PC-3 (cell line): ENCODE data around the gene CLDN9. TPM values are rescaled to one million over a fixed set of nuclear protein-coding genes. Genes with fewer than 3 reads are reported as not detected.

Experiments
- ATAC-seq: fragments of 200-7000 bp; cut with Tn5 transposase; 2 replicates; pipeline ENCODE4 v1.9.1; 2020; ENCODE audit warnings: mild to moderate bottlenecking, moderate library complexity
- BruUV-seq: library from RNA; stranded (reverse); fragments of 400-500 nt; replicated peaks from 2 replicates; lab custom pipeline; 2021; lab: Mats Ljungman, UMichigan
- CTCF ChIA-PET: fragments of 300-600 bp; sonication (Branson Sonifier 250); formaldehyde crosslinking; loops from one replicate; lab custom pipeline; 2022; ENCODE audit warnings: antibody characterized with exemption; lab: Charles Lee
- POLR2A ChIA-PET: fragments of 300-600 bp; sonication (Branson Sonifier 250); formaldehyde crosslinking; loops from one replicate; lab custom pipeline; 2022; ENCODE audit warnings: antibody characterized with exemption; ENCODE audit not compliant: unreplicated experiment; lab: Charles Lee
- DNase-seq: peaks from one replicate; pipeline ENCODE4 v3.0.0-alpha.2; 2015
- H2AFZ ChIP-seq: fragments of 300-600 bp; sonication (generic); 2 replicates; pipeline ENCODE4 v1.6.0; 2016; ENCODE audit warnings: antibody characterized with exemption, low read length
- H3F3A ChIP-seq: fragments of 300-600 bp; sonication (generic); one replicate; pipeline ENCODE4 v1.6.0; 2017; ENCODE audit warnings: antibody characterized with exemption, low read length, control low read depth, mild to moderate bottlenecking; ENCODE audit not compliant: unreplicated experiment
- H3K27ac ChIP-seq: fragments of 300-600 bp; sonication (generic); 2 replicates; pipeline ENCODE4 v1.5.1; 2016; ENCODE audit warnings: mild to moderate bottlenecking, low read length
- H3K27me3 ChIP-seq: fragments of 300-600 bp; sonication (generic); 2 replicates; pipeline ENCODE4 v1.6.1; 2016; ENCODE audit warnings: low read length, mixed read lengths
- H3K36me3 ChIP-seq: fragments of 300-600 bp; sonication (generic); 2 replicates; pipeline ENCODE4 v1.6.1; 2016; ENCODE audit warnings: low read depth, mixed run types, low read length, mixed read lengths
- H3K4me1 ChIP-seq: fragments of 300-600 bp; sonication (generic); 2 replicates; pipeline ENCODE4 v1.5.1; 2016; ENCODE audit warnings: low read length; ENCODE audit not compliant: insufficient read depth
- H3K4me2 ChIP-seq: fragments of 300-600 bp; sonication (generic); 2 replicates; pipeline ENCODE4 v1.6.0; 2016; ENCODE audit warnings: low read length
- H3K4me3 ChIP-seq: fragments of 300-600 bp; sonication (generic); 2 replicates; pipeline ENCODE4 v1.5.1; 2016; ENCODE audit warnings: mild to moderate bottlenecking, low read length, mixed read lengths
- H3K79me2 ChIP-seq: fragments of 300-600 bp; sonication (generic); 2 replicates; pipeline ENCODE4 v1.6.1; 2017; ENCODE audit warnings: low read length, mixed read lengths
- H3K9ac ChIP-seq: fragments of 300-600 bp; sonication (generic); 2 replicates; pipeline ENCODE4 v1.6.0; 2016; ENCODE audit warnings: mild to moderate bottlenecking, low read length
- H3K9me2 ChIP-seq: fragments of 300-600 bp; sonication (generic); replicated peaks from 2 replicates; pipeline ENCODE4 v1.6.1; 2016; ENCODE audit warnings: mixed run types, low read length, mixed read lengths
- H3K9me3 ChIP-seq: fragments of 300-600 bp; sonication (generic); 2 replicates; pipeline ENCODE4 v1.6.1; 2016; ENCODE audit warnings: low read length, mixed read lengths
- H4K20me1 ChIP-seq: fragments of 300-600 bp; sonication (generic); 2 replicates; pipeline ENCODE4 v1.6.1; 2016; ENCODE audit warnings: low read length, mixed read lengths
- CTCF ChIP-seq: fragments of 300-600 bp; sonication (generic); conservative IDR thresholded peaks from 2 replicates; pipeline ENCODE4 v1.5.1; 2017; ENCODE audit warnings: antibody characterized with exemption, low read depth, mild to moderate bottlenecking, low read length
- EZH2 ChIP-seq: fragments of 300-600 bp; sonication (generic); IDR thresholded peaks from one replicate; pipeline ENCODE4 v1.6.1; 2017; ENCODE audit warnings: antibody characterized with exemption, mild to moderate bottlenecking, low read length; ENCODE audit not compliant: unreplicated experiment
- EZH2phosphoT487 ChIP-seq: fragments of 300-600 bp; sonication (generic); IDR thresholded peaks from 2 replicates; pipeline ENCODE4 v1.6.1; 2018; ENCODE audit warnings: mild to moderate bottlenecking, antibody characterized with exemption, low read length, borderline replicate concordance
- intact Hi-C: fragments of 100-400 bp; cut with micrococcal nuclease; formaldehyde crosslinking; loops from 2 replicates; pipeline ENCODE4 v1.9.0; 2023
- total RNA-seq: library from RNA; depleted of rRNA; stranded (reverse); fragments of >200 nt; gene quantifications from 2 replicates; pipeline ENCODE4 v1.2.3, GENCODE V29; 2014

Gene CLDN9
- total RNA-seq, 1 experiment from 2014 or later, result 0.33 TPM

- no peaks in the 10 kb centered on the region for H4K20me1 ChIP-seq
- no peaks in the 10 kb centered on the region for H3K9me2 ChIP-seq
- H3F3A ChIP-seq, result no peaks in the 10 kb centered on the region
- H3K36me3 ChIP-seq, result peaks cover 10% of the 10 kb centered on the region
- intact Hi-C loops, result no loop called here
- H3K4me2 ChIP-seq, result no peak overlapping the region
- H3K9me3 ChIP-seq, result no peaks in the 10 kb centered on the region
- no peak overlapping the region for H3K27ac ChIP-seq
- H3K27me3 ChIP-seq, result no peaks in the 10 kb centered on the region
- H3K4me1 ChIP-seq, result peaks cover 16% of the 10 kb centered on the region
- TF ChIP-seq EZH2phosphoT487, result no peak
- no peak for TF ChIP-seq CTCF
- TF ChIP-seq EZH2, result no peak
- ATAC-seq (no peak), DNase-seq (no peak)
- no peak overlapping the region for H2AFZ ChIP-seq
- H3K79me2 ChIP-seq, result peaks cover 12% of the 10 kb centered on the region
- CTCF ChIA-PET, result no interaction called here
- no TSS peak for BruUV-seq
- no peak overlapping the region for H3K4me3 ChIP-seq
- no peak overlapping the region for H3K9ac ChIP-seq
- POLR2A ChIA-PET, result no interaction called here
These were observed 4.6 kb downstream of the CLDN9 start for GRCh38 chr16:3017344-3017743.

- H3F3A ChIP-seq, result no peaks in the 10 kb centered on the region
- peak; percentile 24; the same call in 1 of the 2 replicates for TF ChIP-seq CTCF
- TF ChIP-seq EZH2phosphoT487, result no peak
- no peak for TF ChIP-seq EZH2
- ChIA-PET CTCF (no interaction called here), POLR2A (no interaction called here)
- intact Hi-C loops, result no loop called here
- H3K4me2 ChIP-seq, result no peak within 1 kb of the TSS
- H3K27me3 ChIP-seq, result no peaks in the 10 kb centered on the region
- no peaks in the 10 kb centered on the region for H3K9me2 ChIP-seq
- no peak within 1 kb of the TSS for H3K27ac ChIP-seq
- no TSS peak for BruUV-seq
- ATAC-seq (no peak), DNase-seq (no peak)
- peaks cover 12% of the 10 kb centered on the region for H3K79me2 ChIP-seq
- H3K9me3 ChIP-seq, result no peaks in the 10 kb centered on the region
- H4K20me1 ChIP-seq, result no peaks in the 10 kb centered on the region
- no peak within 1 kb of the TSS for H3K4me3 ChIP-seq
- H3K9ac ChIP-seq, result no peak within 1 kb of the TSS
- H2AFZ ChIP-seq, result no peak within 1 kb of the TSS
- peaks cover 19% of the 10 kb centered on the region for H3K4me1 ChIP-seq
- peaks cover 10% of the 10 kb centered on the region for H3K36me3 ChIP-seq
These were observed 5.2 kb downstream of the CLDN9 start, which contains the start of gene CLDN6 for GRCh38 chr16:3017794-3018506. Gene CLDN6, minus strand, starts transcription at chr16:3018183. Its CDS starts 2,162 bp downstream, at chr16:3016021.
